Coronary artery (tissue), 2 donors: Measurements from ENCODE around the gene CPT1B.

Source experiments
- DNase-seq: peaks from one replicate; pipeline ENCODE4 v3.0.0-alpha.2; 2017; ENCODE audit warnings: low spot score
- H3K27ac ChIP-seq, 2 donors: fragments of 200-600 bp; sonication (generic); one replicate each; pipeline ENCODE4 v1.5.1; 2016 to 2019
- H3K4me3 ChIP-seq: fragments of 200-600 bp; sonication (generic); 2 replicates; pipeline ENCODE4 v1.5.1; 2016; ENCODE audit warnings: mild to moderate bottlenecking, moderate library complexity
- CTCF ChIP-seq: fragments of 200-600 bp; sonication (generic); IDR thresholded peaks from one replicate; pipeline ENCODE4 v1.5.1; 2019; ENCODE audit warnings: antibody characterized with exemption

CPT1B gene

GRCh38 chr22:50525104-50525857, 52.9 kb downstream of the CPT1B start, which contains the start of gene SCO2:
Gene SCO2 (minus strand): TSS chr22:50525598. CDS start chr22:50524411, 1,187 bp downstream.
- Histone ChIP-seq H3K4me3 (peak within 1 kb of the TSS; percentile 86), H3K27ac (peak within 1 kb of the TSS; percentile 64 to 95)
- DNase-seq = peak; percentile 95
- TF ChIP-seq CTCF = no peak

GRCh38 chr22:50524676-50525103, 53.5 kb downstream of the CPT1B start:
- H3K27ac ChIP-seq = peak overlapping the region; percentile 64 to 95
- DNase-seq = no peak
- H3K4me3 ChIP-seq = peak overlapping the region; percentile 86
- TF ChIP-seq CTCF = no peak

- Histone ChIP-seq H3K4me3 (peak overlapping the region; percentile 86), H3K27ac (no peak overlapping the region)
- no peak for TF ChIP-seq CTCF
- peak; percentile 75 for DNase-seq
These were observed 54.2 kb downstream of the CPT1B start for GRCh38 chr22:50523806-50524675.

- no peak for DNase-seq
- no peak for TF ChIP-seq CTCF
- Histone ChIP-seq H3K4me3 (no peak overlapping the region), H3K27ac (no peak overlapping the region)
These were observed 54.8 kb downstream of the CPT1B start for GRCh38 chr22:50523458-50523805.

- Histone ChIP-seq H3K4me3 (no peak overlapping the region), H3K27ac (no peak overlapping the region)
- DNase-seq = peak; percentile 72
- TF ChIP-seq CTCF = no peak
These were observed 55.3 kb downstream of the CPT1B start for GRCh38 chr22:50522806-50523438.

GRCh38 chr22:50522208-50522805, 55.9 kb downstream of the CPT1B start:
- no peak overlapping the region for H3K27ac ChIP-seq
- no peak for TF ChIP-seq CTCF
- DNase-seq = peak; percentile 71
- H3K4me3 ChIP-seq = no peak overlapping the region
